DOHH2 (cell line): ENCODE results near the gene RPS6KA2.

ENCODE experiments used
- H3F3A ChIP-seq: fragments of 200-600 bp; sonication (generic), shearing (Covaris generic); 2 replicates; pipeline ENCODE4 v1.6.0; 2016; ENCODE audit warnings: antibody characterized with exemption, mild to moderate bottlenecking; ENCODE audit not compliant: control insufficient read depth, insufficient read depth
- H3K27ac ChIP-seq: fragments of 200-600 bp; sonication (generic); 2 replicates; pipeline ENCODE4 v1.5.1; 2014; ENCODE audit warnings: low read depth, mild to moderate bottlenecking, low read length, moderate library complexity
- H3K27me3 ChIP-seq: fragments of 200-600 bp; sonication (generic); 2 replicates; pipeline ENCODE4 v1.6.1; 2014; ENCODE audit warnings: mild to moderate bottlenecking, low read length, mixed read lengths; ENCODE audit not compliant: control insufficient read depth
- H3K36me3 ChIP-seq: fragments of 200-600 bp; sonication (generic); 2 replicates; pipeline ENCODE4 v1.6.1; 2014; ENCODE audit warnings: mild to moderate bottlenecking, low read length, moderate library complexity, mixed read lengths; ENCODE audit not compliant: control insufficient read depth
- H3K4me1 ChIP-seq: fragments of 200-600 bp; sonication (generic); 2 replicates; pipeline ENCODE4 v1.6.1; 2014; ENCODE audit warnings: mild to moderate bottlenecking, low read length, mixed read lengths; ENCODE audit not compliant: control insufficient read depth
- H3K4me2 ChIP-seq: fragments of 200-600 bp; sonication (generic); 2 replicates; pipeline ENCODE4 v1.6.0; 2014; ENCODE audit warnings: mild to moderate bottlenecking, low read length, moderate library complexity
- H3K4me3 ChIP-seq: fragments of 200-600 bp; sonication (generic); 2 replicates; pipeline ENCODE4 v1.5.1; 2014; ENCODE audit warnings: mild to moderate bottlenecking, low read length, mixed read lengths
- H3K79me2 ChIP-seq: fragments of 200-600 bp; sonication (generic); 2 replicates; pipeline ENCODE4 v1.6.1; 2014; ENCODE audit warnings: mild to moderate bottlenecking, low read length, mixed read lengths; ENCODE audit not compliant: control insufficient read depth
- H3K9me2 ChIP-seq: fragments of 200-600 bp; sonication (generic); replicated peaks from 2 replicates; pipeline ENCODE4 v1.6.1; 2014; ENCODE audit warnings: mild to moderate bottlenecking, low read length, mixed read lengths; ENCODE audit not compliant: control insufficient read depth
- H3K9me3 ChIP-seq: fragments of 200-600 bp; sonication (generic); 2 replicates; pipeline ENCODE4 v1.6.1; 2014; ENCODE audit warnings: antibody characterized with exemption, low read length, mixed read lengths; ENCODE audit not compliant: control insufficient read depth, insufficient read depth
- H4K20me1 ChIP-seq: fragments of 200-600 bp; sonication (generic); 2 replicates; pipeline ENCODE4 v1.6.0; 2014; ENCODE audit warnings: low read depth, mild to moderate bottlenecking, antibody characterized with exemption, low read length, moderate library complexity; ENCODE audit not compliant: control insufficient read depth, insufficient read depth
- CTCF ChIP-seq: fragments of 200-600 bp; sonication (generic); IDR thresholded peaks from one replicate; pipeline ENCODE4 v1.5.1; 2014; ENCODE audit warnings: antibody characterized with exemption, mild to moderate bottlenecking, low read depth, low read length; ENCODE audit not compliant: poor library complexity, severe bottlenecking
- EZH2phosphoT487 ChIP-seq: fragments of 200-600 bp; sonication (generic); IDR thresholded peaks from 2 replicates; pipeline ENCODE4 v1.6.1; 2017; ENCODE audit warnings: borderline replicate concordance, mild to moderate bottlenecking, antibody characterized with exemption, low read length, moderate library complexity, mixed read lengths

RPS6KA2 gene

GRCh38 chr6:166575205-166575604 lies 51.8 kb downstream of the RPS6KA2 start:
- Histone ChIP-seq H3K36me3 (no peaks in the 10 kb centered on the region), H3K27ac (no peak overlapping the region), H3K79me2 (no peaks in the 10 kb centered on the region), H3K4me3 (no peak overlapping the region), H3K4me2 (no peak overlapping the region), H3K9me2 (no peaks in the 10 kb centered on the region), H3F3A (no peaks in the 10 kb centered on the region), H3K9me3 (no peaks in the 10 kb centered on the region), H3K4me1 (no peaks in the 10 kb centered on the region), H4K20me1 (no peaks in the 10 kb centered on the region), H3K27me3 (no peaks in the 10 kb centered on the region)
- TF ChIP-seq EZH2phosphoT487 (no peak), CTCF (no peak)

GRCh38 chr6:166573511-166574216 lies 53.4 kb downstream of the RPS6KA2 start:
- TF ChIP-seq EZH2phosphoT487, result no peak
- no peak for TF ChIP-seq CTCF
- H3F3A ChIP-seq, result no peaks in the 10 kb centered on the region
- no peaks in the 10 kb centered on the region for H3K9me2 ChIP-seq
- no peaks in the 10 kb centered on the region for H3K4me1 ChIP-seq
- no peak overlapping the region for H3K4me3 ChIP-seq
- no peaks in the 10 kb centered on the region for H3K9me3 ChIP-seq
- H3K4me2 ChIP-seq, result no peak overlapping the region
- no peaks in the 10 kb centered on the region for H3K79me2 ChIP-seq
- H3K27ac ChIP-seq, result no peak overlapping the region
- no peaks in the 10 kb centered on the region for H4K20me1 ChIP-seq
- no peaks in the 10 kb centered on the region for H3K27me3 ChIP-seq
- no peaks in the 10 kb centered on the region for H3K36me3 ChIP-seq

GRCh38 chr6:166572370-166573261 lies 54.4 kb downstream of the RPS6KA2 start:
- Histone ChIP-seq H3K4me1 (no peaks in the 10 kb centered on the region), H3F3A (no peaks in the 10 kb centered on the region), H3K36me3 (no peaks in the 10 kb centered on the region), H4K20me1 (no peaks in the 10 kb centered on the region), H3K4me3 (no peak overlapping the region), H3K27ac (no peak overlapping the region), H3K9me3 (no peaks in the 10 kb centered on the region), H3K4me2 (no peak overlapping the region), H3K27me3 (no peaks in the 10 kb centered on the region), H3K9me2 (no peaks in the 10 kb centered on the region), H3K79me2 (no peaks in the 10 kb centered on the region)
- TF ChIP-seq EZH2phosphoT487 (no peak), CTCF (no peak)
